ENCODE results near the gene RAB36.
A peak's percentile ranks its signal among the peaks of the same experiment; 100 is the strongest.

Gene RAB36

DNA sequence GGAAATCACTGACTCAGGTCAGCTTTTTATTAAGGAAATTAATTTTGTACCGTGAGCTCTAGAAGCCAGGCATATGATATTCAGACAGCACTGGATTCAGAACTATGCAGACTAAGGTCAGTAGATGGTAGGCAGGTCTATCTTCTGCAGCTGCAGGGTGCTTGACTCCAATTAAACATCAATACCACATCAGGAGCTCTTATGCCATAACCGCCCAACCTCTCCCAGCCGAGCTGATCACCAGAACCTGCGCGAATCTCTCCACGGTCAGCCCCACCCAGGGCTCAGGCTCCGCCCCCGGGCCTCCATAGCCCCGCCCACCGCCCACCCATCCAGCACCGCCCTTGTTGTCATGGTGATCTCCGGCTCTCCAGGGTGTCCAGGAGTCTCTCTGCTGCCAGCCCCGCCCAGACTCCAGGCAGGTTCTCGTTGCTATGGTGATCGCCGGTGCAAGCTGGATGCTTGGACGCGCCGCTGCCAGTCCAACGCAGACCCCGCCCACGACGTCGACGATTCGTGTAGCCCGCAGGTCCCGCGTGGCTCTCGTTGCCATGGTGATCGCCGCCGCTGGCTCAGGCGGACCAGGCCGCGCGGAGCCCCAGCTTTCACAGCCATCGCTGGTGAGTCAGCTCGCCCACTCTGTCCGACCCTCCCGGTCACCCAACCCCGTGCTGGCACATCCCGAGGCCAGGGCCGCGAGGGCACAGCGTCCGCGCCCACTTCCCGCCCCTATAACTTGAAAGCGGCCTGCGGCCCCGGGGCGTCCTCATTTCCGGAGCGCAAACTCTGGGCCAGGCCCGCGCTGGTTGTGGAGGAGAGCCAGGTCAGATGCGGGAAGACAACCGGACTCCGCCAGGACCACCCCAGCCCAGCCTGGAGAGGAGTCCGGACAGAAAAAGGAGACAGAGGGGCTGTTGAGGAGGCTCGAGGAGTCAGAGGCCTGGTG, at the start of gene RAB36:
RAB36 (plus strand) TSS at position 546 of the 946 bp plus-strand sequence. CDS start 1,140 bp downstream, outside the sequence.
- DNase-seq: peak; percentile 40 to 74 (median 58)

- no peak for DNase-seq
Measured at GRCh38 chr22:23095733-23096342, 49.4 kb upstream of the RAB36 start.

GRCh38 chr22:23097412-23098229, 47.7 kb upstream of the RAB36 start:
- DNase-seq: no peak

- DNase-seq: no peak
Measured at GRCh38 chr22:23098230-23098705, 47.0 kb upstream of the RAB36 start.

GRCh38 chr22:23098718-23099530, 46.4 kb upstream of the RAB36 start:
- DNase-seq: no peak

- no peak for DNase-seq
Measured at GRCh38 chr22:23099531-23099804, 45.8 kb upstream of the RAB36 start.

- DNase-seq: no peak
Measured at GRCh38 chr22:23100124-23100801, 45.0 kb upstream of the RAB36 start.

DNA sequence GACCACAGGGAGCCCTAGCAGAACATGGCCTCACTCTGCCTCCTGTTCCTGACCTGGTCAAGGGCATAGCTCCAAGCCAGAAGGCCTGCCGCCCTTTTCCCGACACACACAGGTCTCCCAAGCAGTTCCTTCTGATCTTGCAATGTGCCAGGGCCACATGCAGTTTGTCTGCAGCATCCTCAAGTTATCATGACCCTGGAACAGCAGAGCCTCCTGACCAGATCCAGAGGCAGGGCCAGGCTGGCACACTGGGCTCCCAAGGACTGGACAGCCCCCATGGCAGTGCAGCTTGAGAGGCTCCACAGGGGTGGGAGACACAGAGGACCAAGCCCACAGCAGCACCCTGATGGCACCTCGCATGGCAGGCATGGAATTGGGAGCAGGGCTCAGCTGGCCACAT, 43.8 kb upstream of the RAB36 start:
- DNase-seq: no peak

- DNase-seq: no peak
Measured at GRCh38 chr22:23102002-23102655, 43.1 kb upstream of the RAB36 start.

DNA sequence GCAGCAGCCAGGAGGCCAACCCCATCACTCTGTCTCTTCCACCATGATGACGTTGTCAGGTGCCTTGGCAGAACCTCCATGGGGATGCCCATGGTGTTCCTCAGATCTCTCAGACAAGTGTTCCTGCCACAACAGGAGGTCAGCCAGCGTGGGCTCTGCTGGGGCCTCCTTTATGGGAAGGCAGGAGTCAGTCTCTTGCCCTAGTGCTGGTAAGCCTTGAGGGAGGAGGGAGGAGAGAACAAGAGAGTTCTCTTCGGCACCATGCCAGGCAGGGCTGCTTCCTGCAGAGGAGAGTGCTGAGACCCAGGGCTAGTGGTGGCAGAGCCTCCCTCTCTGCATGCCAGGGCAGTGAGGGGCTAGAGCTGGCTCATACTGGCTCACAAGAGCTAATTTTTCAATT, 42.5 kb upstream of the RAB36 start:
- DNase-seq: no peak

DNA sequence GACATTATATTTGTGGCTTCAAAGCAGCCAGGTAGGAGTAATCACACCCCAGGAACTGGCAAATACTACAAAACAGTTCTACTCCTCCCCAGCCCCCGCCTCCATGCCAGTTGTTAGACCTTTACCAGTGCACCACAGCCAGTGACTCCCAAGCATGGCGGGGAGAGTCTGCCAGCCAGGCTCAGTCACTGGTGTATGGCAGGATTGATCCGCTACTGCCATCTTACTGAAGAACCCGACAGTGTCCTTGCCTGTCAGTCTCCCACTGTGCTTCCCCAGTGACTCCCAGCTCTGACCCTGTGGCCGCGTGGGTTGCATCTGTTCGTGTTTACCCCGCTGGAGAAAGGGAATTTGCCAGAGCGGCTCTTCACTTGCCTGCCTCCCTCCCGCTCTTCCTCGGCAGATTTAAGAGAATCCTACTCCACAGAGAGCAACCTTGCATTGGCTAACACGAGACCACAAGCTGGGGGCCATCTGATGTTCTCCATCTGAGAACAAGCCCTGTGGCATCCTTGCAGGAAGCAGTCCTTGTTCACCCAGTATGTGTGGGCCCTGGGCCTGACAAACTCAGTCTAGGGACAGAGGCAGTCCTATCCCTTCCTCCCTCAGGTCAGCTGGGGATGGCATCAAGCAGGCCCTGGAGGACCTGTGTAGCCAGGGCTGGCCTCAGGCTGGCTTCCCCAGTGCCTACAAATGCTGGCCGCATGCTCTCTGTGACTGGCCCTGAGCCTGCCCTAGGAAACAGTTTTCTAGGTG, 41.9 kb upstream of the RAB36 start:
- no peak for DNase-seq

DNA sequence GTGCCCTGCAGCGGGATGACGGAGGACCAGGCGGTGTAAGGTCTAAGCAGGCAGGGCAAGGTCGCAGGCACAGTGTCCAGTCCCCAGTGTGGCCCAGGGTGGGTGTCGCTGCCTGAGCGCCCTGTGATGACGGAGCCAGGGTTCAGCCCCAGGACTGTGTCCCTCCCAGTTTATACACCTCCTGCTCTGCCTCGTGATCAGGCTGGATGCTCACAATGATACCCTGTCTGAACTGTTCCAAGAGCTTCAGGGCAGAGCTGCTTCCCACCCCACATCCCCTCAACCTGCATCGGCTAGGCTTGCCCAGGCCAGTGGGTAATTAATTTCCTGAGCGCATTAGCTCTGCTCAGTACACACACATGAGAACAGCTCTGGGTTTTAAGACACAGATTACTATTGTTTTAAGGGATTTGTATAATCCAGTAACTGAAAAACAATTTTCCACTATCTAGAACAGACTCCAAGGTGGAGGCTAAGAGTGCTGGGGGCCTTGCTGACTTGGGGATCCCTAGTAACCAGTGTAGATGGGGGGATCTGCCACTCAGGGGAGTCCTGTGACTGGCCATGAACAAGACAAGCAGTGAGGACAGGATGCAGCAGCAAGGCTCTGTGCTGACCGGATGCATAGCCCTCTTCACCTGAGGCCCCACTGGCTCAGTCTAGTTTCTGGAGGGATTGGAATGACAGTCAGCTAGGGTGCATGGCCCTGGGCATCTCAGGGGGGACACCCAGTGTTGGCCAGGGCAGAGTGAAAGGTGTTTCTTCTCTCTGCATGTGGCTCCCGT, 40.9 kb upstream of the RAB36 start:
- no peak for DNase-seq

GRCh38 chr22:23105304-23105703, 40.0 kb upstream of the RAB36 start:
- DNase-seq: no peak

- DNase-seq: no peak
Measured at GRCh38 chr22:23105919-23106318, 39.4 kb upstream of the RAB36 start.

DNA sequence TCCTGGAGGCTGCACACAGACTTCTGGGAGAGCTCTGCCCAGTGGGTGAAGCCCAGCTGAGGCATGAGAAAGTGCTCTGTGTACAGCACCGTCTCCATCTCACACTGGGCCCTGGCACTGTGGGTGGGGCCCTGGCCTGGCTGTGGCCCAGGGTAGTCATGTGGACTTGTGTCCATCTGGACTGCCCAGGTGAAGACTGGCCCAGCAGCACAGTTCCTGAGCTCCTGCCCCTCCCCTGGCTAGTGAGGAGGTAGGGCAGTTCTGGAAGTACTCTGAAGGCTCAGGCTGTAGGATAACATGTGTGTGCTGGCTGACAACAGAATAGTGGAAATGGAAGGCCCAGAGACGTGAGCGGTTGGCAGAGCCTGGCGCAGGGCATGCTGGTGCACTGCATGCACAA, 38.9 kb upstream of the RAB36 start:
- DNase-seq: no peak

DNA sequence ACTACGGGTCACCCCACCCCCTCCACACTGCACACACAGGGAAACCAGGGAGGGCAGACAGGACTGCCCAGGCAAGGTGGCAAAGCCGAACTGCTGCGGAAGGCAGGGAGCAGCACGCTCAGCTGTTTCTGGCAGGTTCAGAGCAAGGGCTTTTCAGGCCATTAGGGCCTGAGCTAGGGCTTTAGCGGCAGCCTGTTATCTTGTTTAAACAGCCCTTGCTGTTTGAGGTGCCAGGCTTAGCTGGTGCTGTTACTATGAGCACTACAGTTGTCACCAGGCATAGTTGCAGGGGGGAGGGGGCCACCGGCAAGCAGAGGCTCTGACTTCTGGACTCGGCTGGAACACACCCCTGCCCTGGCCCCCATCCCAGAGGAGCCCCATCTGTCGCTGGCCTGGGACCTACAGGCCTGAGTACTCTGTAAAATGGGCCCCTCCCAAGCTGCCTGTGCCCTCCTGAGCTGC, 38.3 kb upstream of the RAB36 start:
- DNase-seq: no peak

DNA sequence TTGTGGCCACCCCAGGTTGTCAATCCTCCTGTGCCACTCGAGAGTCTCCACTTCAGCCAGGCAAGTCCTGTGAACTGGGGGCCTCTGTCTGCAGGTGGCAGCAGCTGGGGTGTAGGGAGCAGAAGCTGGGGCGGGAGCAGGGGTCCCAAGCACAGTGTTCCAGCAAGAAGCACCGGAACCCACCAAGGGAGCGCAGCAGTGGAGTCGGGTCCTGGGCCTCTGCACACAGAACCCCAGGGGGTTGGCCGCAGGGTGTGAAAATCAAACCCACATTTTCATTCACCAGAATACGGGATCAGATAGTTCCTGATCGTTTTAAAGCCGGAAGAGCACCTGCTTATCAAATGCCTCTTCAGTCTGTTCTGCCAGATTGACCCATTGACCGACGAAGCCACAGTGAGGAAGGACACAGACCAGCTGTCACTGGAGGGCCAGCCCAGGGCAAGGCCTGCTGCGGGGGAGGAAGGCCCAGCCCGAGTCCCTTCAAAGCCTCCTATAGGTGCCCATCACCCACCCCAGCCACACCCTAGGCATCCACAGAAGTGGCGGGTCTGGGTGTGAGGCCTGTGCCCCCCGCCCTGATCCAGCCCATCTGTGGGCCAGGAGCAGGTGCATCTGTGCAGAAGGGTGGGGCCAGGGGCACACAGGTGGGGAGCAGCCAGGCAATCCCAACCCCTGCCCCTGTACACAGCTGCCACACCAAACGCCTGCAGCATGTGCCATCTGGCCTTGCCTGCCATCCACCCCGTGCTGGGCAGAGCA, 37.6 kb upstream of the RAB36 start:
- no peak for DNase-seq

GRCh38 chr22:23108249-23109078, 36.8 kb upstream of the RAB36 start:
- no peak for DNase-seq
